Right cardiac atrium (tissue), 5 donors: ENCODE results near the gene OR4N5. TPM values are rescaled to one million over a fixed set of nuclear protein-coding genes. Genes with fewer than 3 reads are reported as not detected.

Source experiments
- polyA plus RNA-seq: library from polyadenylated mRNA; stranded (reverse); fragments of 200-250 nt; gene quantifications from one replicate; pipeline ENCODE4 v1.2.3, GENCODE V29; 2013
- total RNA-seq, 4 donors: library from RNA; stranded (reverse); fragmentation: NEBNext Ultra II Directional; extraction: Animal tissue kit (Norgen Biotek cat#: 25700); gene quantifications; one replicate each; pipeline ENCODE4 v1.2.1, GENCODE V29; 2021
- donor health status: healthy with polysubstance abuse.
- donor health status: DM: no; HTN: yes; CAD: no.
- donor health status: DM: no; HTN: no; CAD: no.
- donor health status: DM: no; HTN: yes; CAD: no; lungs with severe emphysema.
- donor health status: DM: yes; HTN: yes; CAD: no.

Gene OR4N5
- total and polyA plus RNA-seq, 5 donors = not detected

Other genes starting within 250 kb of the OR4N5 start
- gene OR4K5, start 218.2 kb upstream of the OR4N5 start, total RNA-seq = not detected
- gene OR4K5, start 218.2 kb upstream of the OR4N5 start, polyA plus RNA-seq = not detected
- not detected for gene OR4K1, start 207.9 kb upstream of the OR4N5 start, total RNA-seq
- not detected for gene OR4K1, start 207.9 kb upstream of the OR4N5 start, polyA plus RNA-seq
- not detected for gene OR4K15, start 163.2 kb upstream of the OR4N5 start, total RNA-seq
- gene OR4K15, start 163.2 kb upstream of the OR4N5 start, polyA plus RNA-seq = not detected
- gene OR4Q2, start 136.7 kb upstream of the OR4N5 start, total RNA-seq = not detected
- gene OR4Q2, start 136.7 kb upstream of the OR4N5 start, polyA plus RNA-seq = not detected
- gene OR4K14, start 119.5 kb upstream of the OR4N5 start, total RNA-seq = not detected
- not detected for gene OR4K14, start 119.5 kb upstream of the OR4N5 start, polyA plus RNA-seq
- gene OR4K13, start 102.8 kb upstream of the OR4N5 start, total RNA-seq = not detected
- not detected for gene OR4K13, start 102.8 kb upstream of the OR4N5 start, polyA plus RNA-seq
- not detected for gene OR4L1, start 78.8 kb upstream of the OR4N5 start, total RNA-seq
- gene OR4L1, start 78.8 kb upstream of the OR4N5 start, polyA plus RNA-seq = not detected
- gene OR4K17, start 28.1 kb upstream of the OR4N5 start, total RNA-seq = not detected
- gene OR4K17, start 28.1 kb upstream of the OR4N5 start, polyA plus RNA-seq = not detected
- gene OR11G2, start 52.1 kb downstream of the OR4N5 start, total RNA-seq = not detected
- not detected for gene OR11G2, start 52.1 kb downstream of the OR4N5 start, polyA plus RNA-seq
- not detected for gene OR11H6, start 84.9 kb downstream of the OR4N5 start, total RNA-seq
- gene OR11H6, start 84.9 kb downstream of the OR4N5 start, polyA plus RNA-seq = not detected
- not detected for gene OR11H7, start 90.2 kb downstream of the OR4N5 start, total RNA-seq
- gene OR11H7, start 90.2 kb downstream of the OR4N5 start, polyA plus RNA-seq = not detected
- not detected for gene OR11H4, start 100.5 kb downstream of the OR4N5 start, total RNA-seq
- gene OR11H4, start 100.5 kb downstream of the OR4N5 start, polyA plus RNA-seq = not detected
- gene TTC5, start 167.1 kb downstream of the OR4N5 start, total RNA-seq = 10 to 100 TPM in 2 of 4 donors, 1 to 10 TPM in 2; 8.3 to 12.0 (median 9.5) TPM
- gene TTC5, start 167.1 kb downstream of the OR4N5 start, polyA plus RNA-seq = 4.5 TPM
- gene CCNB1IP1, start 194.5 kb downstream of the OR4N5 start, total RNA-seq = 10 to 100 TPM; 41.0 to 58.2 (median 49.5) TPM
- gene CCNB1IP1, start 194.5 kb downstream of the OR4N5 start, polyA plus RNA-seq = 72.1 TPM
- gene PARP2, start 204.8 kb downstream of the OR4N5 start, total RNA-seq = 10 to 100 TPM; 11.9 to 17.9 (median 16.3) TPM
- 14.3 TPM for gene PARP2, start 204.8 kb downstream of the OR4N5 start, polyA plus RNA-seq